Esophagus squamous epithelium (tissue), 4 donors: ENCODE results near the gene PMIS2.

Source experiments
- CTCF ChIP-seq, 6 experiments: fragments of 450-650 bp in 4 of 6; fragments of 200-600 bp in 2 of 6; sonication (generic) in 2 of 6; IDR thresholded peaks; one replicate each; pipeline ENCODE4 v1.5.1; 2016 to 2019; ENCODE audit warnings: antibody characterized with exemption in 6 of 6, mild to moderate bottlenecking in 4 of 6, moderate library complexity in 4 of 6
- POLR2A ChIP-seq, 4 donors: fragments of 450-650 bp; IDR thresholded peaks; one replicate each; pipeline ENCODE4 v1.6.1; 2017; ENCODE audit warnings: antibody characterized with exemption in 4 of 4, mild to moderate bottlenecking in 4 of 4, moderate library complexity in 3 of 4

GRCh38 chr19:35607661-35608060 lies 21.7 kb downstream of the PMIS2 start:
- no peak for TF ChIP-seq CTCF (IDR thresholded peaks at IDR 0.05)
- TF ChIP-seq POLR2A (IDR thresholded peaks at IDR 0.05), result no peak
